ENCODE data around the gene SRPRA. TPM values are rescaled to one million over a fixed set of nuclear protein-coding genes. Genes with fewer than 3 reads are reported as not detected.
"Not testable (repeated sequence)": the region's sequence is repeated elsewhere in the genome, so short reads cannot be mapped to it uniquely, and the experiment has no call there.

The SRPRA gene
- total RNA-seq, 1 donor from 2014 or later = 157 TPM

- peak; percentile 71 for DNase-seq (ENCODE audit: low read depth)
Observed at GRCh38 chr11:126282736-126283591, 14.3 kb upstream of the SRPRA start, which contains the start of gene TIRAP. TSS of gene TIRAP (plus strand) at chr11:126283093. CDS start at chr11:126290895, 7,802 bp downstream.

- peak; percentile 68 for DNase-seq (ENCODE audit: low read depth)
Observed at GRCh38 chr11:126282361-126282735, 13.7 kb upstream of the SRPRA start.

GRCh38 chr11:126281666-126282175 is 13.0 kb upstream of the SRPRA start:
- no peak for DNase-seq (ENCODE audit: low read depth)

- DNase-seq (ENCODE audit: low read depth) = no peak
Observed at GRCh38 chr11:126281245-126281644, 12.6 kb upstream of the SRPRA start.

GRCh38 chr11:126280595-126280994 is 11.9 kb upstream of the SRPRA start:
- DNase-seq (ENCODE audit: low read depth) = no peak

GRCh38 chr11:126279191-126279590 is 10.5 kb upstream of the SRPRA start:
- DNase-seq (ENCODE audit: low read depth) = no peak

GRCh38 chr11:126277780-126278179 is 9.1 kb upstream of the SRPRA start:
- DNase-seq (ENCODE audit: low read depth) = no peak

- DNase-seq (ENCODE audit: low read depth) = no peak
Observed at GRCh38 chr11:126277322-126277721, 8.6 kb upstream of the SRPRA start.

- DNase-seq (ENCODE audit: low read depth) = no peak
Observed at GRCh38 chr11:126268361-126268707, 361 bp downstream of the SRPRA start.

- DNase-seq (ENCODE audit: low read depth) = no peak
Observed at GRCh38 chr11:126267650-126268049, 1.0 kb downstream of the SRPRA start.

GRCh38 chr11:126265811-126266210 is 2.9 kb downstream of the SRPRA start:
- peak; percentile 11 for DNase-seq (ENCODE audit: low read depth)

GRCh38 chr11:126263489-126263888 is 5.2 kb downstream of the SRPRA start:
- DNase-seq (ENCODE audit: low read depth) = no peak

- DNase-seq (ENCODE audit: low read depth) = no peak
Observed at GRCh38 chr11:126262216-126262615, 6.5 kb downstream of the SRPRA start.

- peak; percentile 15 for DNase-seq (ENCODE audit: low read depth)
Observed at GRCh38 chr11:126257764-126258163, 10.9 kb downstream of the SRPRA start.

- no peak for DNase-seq (ENCODE audit: low read depth)
Observed at GRCh38 chr11:126257144-126257543, 11.6 kb downstream of the SRPRA start.

GRCh38 chr11:126256216-126256615 is 12.5 kb downstream of the SRPRA start:
- DNase-seq (ENCODE audit: low read depth) = no peak

GRCh38 chr11:126255507-126255906 is 13.2 kb downstream of the SRPRA start:
- not testable (repeated sequence) for DNase-seq (ENCODE audit: low read depth)

- no peak for DNase-seq (ENCODE audit: low read depth)
Observed at GRCh38 chr11:126254819-126255218, 13.9 kb downstream of the SRPRA start.

- no peak for DNase-seq (ENCODE audit: low read depth)
Observed at GRCh38 chr11:126253265-126253664, 15.4 kb downstream of the SRPRA start.

- DNase-seq (ENCODE audit: low read depth) = no peak
Observed at GRCh38 chr11:126246636-126247035, 22.1 kb downstream of the SRPRA start.

GRCh38 chr11:126233391-126233790 is 35.3 kb downstream of the SRPRA start:
- peak; percentile 9 for DNase-seq (ENCODE audit: low read depth)

- no peak for DNase-seq (ENCODE audit: low read depth)
Observed at GRCh38 chr11:126232683-126233082, 36.0 kb downstream of the SRPRA start.
